BLaER1 treated with 17β-estradiol and CSF1 and Interleukin-3, amounts not matched to agents 10 nM and 100 nM (cell line): Measurements from ENCODE around the gene MRPL55.

ENCODE experiments used
- H3K27ac ChIP-seq, 11 experiments: shearing (Covaris generic); formaldehyde crosslinking; 2 replicates each; pipeline ENCODE4 v1.8.1; 2022
- H3K27me3 ChIP-seq, 11 experiments: shearing (Covaris generic); formaldehyde crosslinking; 2 replicates each; pipeline ENCODE4 v1.8.1; 2022
- H3K36me3 ChIP-seq, 11 experiments: shearing (Covaris generic); formaldehyde crosslinking; 2 replicates each; pipeline ENCODE4 v1.8.1; 2022
- H3K4me1 ChIP-seq, 10 experiments: shearing (Covaris generic); formaldehyde crosslinking; 2 replicates each; pipeline ENCODE4 v1.8.1; 2022
- H3K4me2 ChIP-seq, 11 experiments: shearing (Covaris generic); formaldehyde crosslinking; 2 replicates each; pipeline ENCODE4 v1.8.1; 2022
- H3K4me3 ChIP-seq, 10 experiments: shearing (Covaris generic); formaldehyde crosslinking; 2 replicates each; pipeline ENCODE4 v1.8.1; 2022
- H3K9ac ChIP-seq, 11 experiments: shearing (Covaris generic); formaldehyde crosslinking; 2 replicates each; pipeline ENCODE4 v1.8.1; 2022
- H3K9me3 ChIP-seq, 11 experiments: shearing (Covaris generic); formaldehyde crosslinking; replicated peaks in 1 of 11; 2 replicates each; pipeline ENCODE4 v1.8.1; 2022
- H4K20me1 ChIP-seq, 11 experiments: shearing (Covaris generic); formaldehyde crosslinking; 2 replicates each; pipeline ENCODE4 v1.8.1; 2022
- Cebpa-rat ChIP-seq, 11 experiments: shearing (Covaris generic); IDR thresholded peaks; 2 replicates each; pipeline ENCODE4 v1.8.1; 2022

MRPL55 gene

DNA sequence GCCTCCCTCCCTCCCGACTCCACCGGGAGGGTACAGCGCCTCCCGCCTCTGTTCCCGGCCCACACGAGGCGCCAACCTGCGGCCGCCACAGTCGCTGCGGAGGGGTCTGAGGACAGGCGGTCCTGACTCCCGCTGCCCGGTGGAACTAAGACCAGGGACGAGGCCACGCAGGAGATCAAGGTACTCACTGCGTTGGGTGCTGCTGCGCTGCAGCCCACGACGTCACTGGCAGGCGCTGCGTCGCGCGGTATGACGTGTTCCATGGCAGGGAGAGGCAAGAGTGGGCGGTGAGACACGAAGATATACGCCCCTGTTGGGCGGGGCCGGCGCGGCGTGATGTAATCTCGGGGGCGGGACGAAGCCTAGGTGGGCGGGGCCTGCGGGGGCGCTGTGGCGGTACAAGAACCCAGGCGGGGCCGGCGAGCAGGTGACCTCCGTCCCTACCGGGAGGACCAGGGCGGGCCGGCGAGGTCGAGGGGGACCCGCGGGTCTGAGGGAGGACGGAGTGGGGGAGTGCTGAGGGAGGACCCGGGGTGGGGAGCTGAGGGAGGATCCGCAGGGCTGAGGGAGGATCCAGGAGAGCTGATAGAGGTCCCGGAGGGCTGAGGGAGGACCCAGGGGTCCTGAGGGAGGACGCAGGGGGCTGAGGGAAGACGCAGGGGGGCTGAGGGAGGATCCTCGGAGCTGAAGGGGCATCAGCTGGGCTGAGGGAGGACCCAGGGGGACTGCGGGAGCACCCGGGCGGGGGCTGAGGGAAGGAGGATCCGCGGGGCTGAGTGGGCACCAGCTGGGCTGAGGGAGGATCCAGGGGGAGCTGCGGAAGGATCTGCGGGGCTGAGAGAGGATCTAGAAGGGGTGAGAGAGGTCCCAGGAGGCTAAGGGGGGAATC lies at the start of gene MRPL55:
Gene MRPL55 (minus strand): TSS at position 227 of the 889 bp plus-strand sequence. CDS start 1,039 bp downstream, outside the sequence.
- peak in 2 of 11 experiments; percentile 36 to 52; a peak in 3 of 22 replicates for TF ChIP-seq Cebpa-rat (IDR thresholded peaks at IDR 0.05)
- Histone ChIP-seq H3K9ac (peak within 1 kb of the TSS; percentile 84 to 95 (median 91)), H3K36me3 (peaks cover 21 to 34% (median 26%) of the 10 kb centered on the region in 11 experiments), H3K4me2 (peak within 1 kb of the TSS; percentile 94 to 100 (median 98)), H3K9me3 (no peaks in the 10 kb centered on the region), H3K4me1 (peaks cover 24 to 33% (median 27%) of the 10 kb centered on the region in 10 experiments), H3K4me3 (peak within 1 kb of the TSS; percentile 88 to 100 (median 98)), H3K27me3 (no peaks in the 10 kb centered on the region), H4K20me1 (peaks cover 0 to 19% (median 0%) of the 10 kb centered on the region in 11 experiments; a peak in 4 of 22 replicates), H3K27ac (peak within 1 kb of the TSS; percentile 72 to 93 (median 83))

DNA sequence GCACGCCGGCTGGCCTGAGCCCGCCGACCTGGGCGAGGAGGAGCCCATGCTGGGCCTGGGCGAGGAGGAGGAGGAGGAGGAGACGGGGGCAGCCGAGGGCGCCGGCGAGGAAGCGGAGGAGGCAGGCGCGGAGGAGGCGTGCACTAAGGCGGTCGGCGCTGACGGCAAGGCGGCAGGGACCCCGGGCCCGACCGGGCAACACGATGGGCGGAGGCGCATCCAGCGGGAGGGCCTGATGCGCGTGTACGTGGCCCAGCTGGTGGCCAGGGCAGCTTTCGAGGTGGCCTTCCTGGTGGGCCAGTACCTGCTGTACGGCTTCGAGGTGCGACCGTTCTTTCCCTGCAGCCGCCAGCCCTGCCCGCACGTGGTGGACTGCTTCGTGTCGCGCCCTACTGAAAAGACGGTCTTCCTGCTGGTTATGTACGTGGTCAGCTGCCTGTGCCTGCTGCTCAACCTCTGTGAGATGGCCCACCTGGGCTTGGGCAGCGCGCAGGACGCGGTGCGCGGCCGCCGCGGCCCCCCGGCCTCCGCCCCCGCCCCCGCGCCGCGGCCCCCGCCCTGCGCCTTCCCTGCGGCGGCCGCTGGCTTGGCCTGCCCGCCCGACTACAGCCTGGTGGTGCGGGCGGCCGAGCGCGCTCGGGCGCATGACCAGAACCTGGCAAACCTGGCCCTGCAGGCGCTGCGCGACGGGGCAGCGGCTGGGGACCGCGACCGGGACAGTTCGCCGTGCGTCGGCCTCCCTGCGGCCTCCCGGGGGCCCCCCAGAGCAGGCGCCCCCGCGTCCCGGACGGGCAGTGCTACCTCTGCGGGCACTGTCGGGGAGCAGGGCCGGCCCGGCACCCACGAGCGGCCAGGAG lies 49.3 kb upstream of the MRPL55 start:
- H3K27me3 ChIP-seq = no peaks in the 10 kb centered on the region
- no peak overlapping the region for H3K9ac ChIP-seq
- H3K4me3 ChIP-seq = no peak overlapping the region
- no peaks in the 10 kb centered on the region for H3K36me3 ChIP-seq
- no peak for TF ChIP-seq Cebpa-rat (IDR thresholded peaks at IDR 0.05)
- no peaks in the 10 kb centered on the region for H3K9me3 ChIP-seq
- peaks cover 44 to 66% (median 52%) of the 10 kb centered on the region in 10 experiments for H3K4me1 ChIP-seq
- peaks cover 0 to 36% (median 16%) of the 10 kb centered on the region in 11 experiments; a peak in 10 of 22 replicates for H4K20me1 ChIP-seq
- no peak overlapping the region for H3K4me2 ChIP-seq
- no peak overlapping the region for H3K27ac ChIP-seq

GRCh38 chr1:228157729-228158126 lies 48.6 kb upstream of the MRPL55 start:
- H3K36me3 ChIP-seq = no peaks in the 10 kb centered on the region
- H3K27ac ChIP-seq = no peak overlapping the region
- H3K27me3 ChIP-seq = no peaks in the 10 kb centered on the region
- H3K9ac ChIP-seq = no peak overlapping the region
- peaks cover 0 to 42% (median 18%) of the 10 kb centered on the region in 11 experiments; a peak in 10 of 22 replicates for H4K20me1 ChIP-seq
- TF ChIP-seq Cebpa-rat (IDR thresholded peaks at IDR 0.05) = no peak
- no peak overlapping the region for H3K4me2 ChIP-seq
- no peaks in the 10 kb centered on the region for H3K9me3 ChIP-seq
- H3K4me1 ChIP-seq = peaks cover 40 to 64% (median 50%) of the 10 kb centered on the region in 10 experiments
- no peak overlapping the region for H3K4me3 ChIP-seq

DNA sequence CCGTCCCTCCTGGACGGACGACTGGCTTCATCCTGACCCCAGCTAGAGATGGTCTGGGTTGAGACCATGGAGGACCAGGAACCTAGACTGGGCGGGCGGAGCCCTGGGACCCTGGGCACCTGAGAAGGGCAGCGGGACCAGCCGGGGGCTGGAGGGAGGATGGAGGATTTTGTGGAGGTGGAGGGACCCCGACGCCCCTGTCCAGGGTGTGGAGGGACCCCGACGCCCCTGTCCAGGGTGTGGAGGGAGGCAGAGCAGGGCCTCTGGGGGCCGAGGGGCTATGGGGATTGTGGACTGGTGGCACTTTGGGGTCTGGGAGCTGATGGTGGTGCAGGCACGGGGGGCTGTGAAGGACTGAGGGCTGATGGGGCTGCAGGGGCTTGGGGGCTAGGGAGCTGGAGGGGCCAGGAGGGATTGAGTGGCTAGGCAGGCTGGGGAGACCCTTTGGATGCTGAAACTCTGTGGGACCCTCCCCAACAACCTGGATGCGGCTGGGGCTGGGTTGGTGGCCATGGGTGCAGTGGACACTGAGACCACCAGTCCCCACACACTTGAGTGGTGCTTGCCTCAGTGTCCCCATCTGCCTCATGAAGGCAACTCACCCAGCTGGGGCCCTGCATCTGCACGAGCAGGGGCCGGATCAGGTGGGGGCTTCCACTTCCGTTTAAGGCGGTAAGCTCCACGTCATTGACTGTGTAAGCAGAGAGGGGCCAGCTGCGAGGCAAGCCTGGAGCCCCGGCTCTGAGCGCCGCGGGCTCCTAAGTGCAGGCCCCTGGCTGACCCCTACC lies 48.0 kb upstream of the MRPL55 start:
- Histone ChIP-seq H3K4me3 (no peak overlapping the region; a peak in 1 of 20 replicates), H3K9ac (peak overlapping the region in 6 of 11 experiments; percentile 24 to 57 (median 45); a peak in 8 of 22 replicates), H4K20me1 (peaks cover 0 to 48% (median 24%) of the 10 kb centered on the region in 11 experiments; a peak in 10 of 22 replicates), H3K27ac (peak overlapping the region in 5 of 11 experiments; percentile 15 to 56 (median 22); a peak in 6 of 22 replicates), H3K36me3 (no peaks in the 10 kb centered on the region), H3K9me3 (no peaks in the 10 kb centered on the region), H3K4me2 (peak overlapping the region; percentile 54 to 83 (median 73); a peak in 21 of 22 replicates), H3K27me3 (no peaks in the 10 kb centered on the region), H3K4me1 (peaks cover 34 to 64% (median 50%) of the 10 kb centered on the region in 10 experiments)
- TF ChIP-seq Cebpa-rat (IDR thresholded peaks at IDR 0.05) = no peak

GRCh38 chr1:228156515-228156881 lies 47.4 kb upstream of the MRPL55 start:
- peaks cover 0 to 55% (median 30%) of the 10 kb centered on the region in 11 experiments; a peak in 12 of 22 replicates for H4K20me1 ChIP-seq
- H3K4me3 ChIP-seq = no peak overlapping the region; a peak in 2 of 20 replicates
- H3K36me3 ChIP-seq = no peaks in the 10 kb centered on the region
- H3K27ac ChIP-seq = peak overlapping the region in 4 of 11 experiments; percentile 15 to 56 (median 30); a peak in 7 of 22 replicates
- H3K9ac ChIP-seq = peak overlapping the region in 6 of 11 experiments; percentile 24 to 57 (median 45); a peak in 8 of 22 replicates
- peak overlapping the region; percentile 54 to 83 (median 73) for H3K4me2 ChIP-seq
- H3K9me3 ChIP-seq = no peaks in the 10 kb centered on the region
- H3K27me3 ChIP-seq = no peaks in the 10 kb centered on the region
- peaks cover 28 to 64% (median 50%) of the 10 kb centered on the region in 10 experiments for H3K4me1 ChIP-seq
- TF ChIP-seq Cebpa-rat (IDR thresholded peaks at IDR 0.05) = no peak

GRCh38 chr1:228155596-228156514 lies 46.8 kb upstream of the MRPL55 start:
- Histone ChIP-seq H3K4me3 (no peak overlapping the region; a peak in 1 of 20 replicates), H4K20me1 (peaks cover 0 to 61% (median 32%) of the 10 kb centered on the region in 11 experiments; a peak in 13 of 22 replicates), H3K27me3 (no peaks in the 10 kb centered on the region), H3K36me3 (peaks cover 0 to under 1% (median 0%) of the 10 kb centered on the region in 11 experiments; a peak in 4 of 22 replicates), H3K4me1 (peaks cover 25 to 66% (median 49%) of the 10 kb centered on the region in 10 experiments), H3K9me3 (no peaks in the 10 kb centered on the region), H3K27ac (no peak overlapping the region), H3K4me2 (peak overlapping the region; percentile 54 to 83 (median 73)), H3K9ac (peak overlapping the region in 2 of 11 experiments; percentile 38 to 57; a peak in 4 of 22 replicates)
- no peak for TF ChIP-seq Cebpa-rat (IDR thresholded peaks at IDR 0.05)
